Liver (tissue), 9 donors: ENCODE data around the gene ASB2. TPM values are rescaled to one million over a fixed set of nuclear protein-coding genes. Genes with fewer than 3 reads are reported as not detected.

ENCODE experiments used
- DNase-seq: peaks from one replicate; pipeline ENCODE4 v3.0.0-alpha.2; 2017; ENCODE audit warnings: low spot score
- H3K27ac ChIP-seq, 2 donors: one replicate each; pipeline ENCODE4 v1.7.0; 2013; ENCODE audit warnings: inconsistent platforms in 2 of 2, low read length in 2 of 2, control low read depth in 1 of 2, low read depth in 1 of 2, mild to moderate bottlenecking in 1 of 2
- H3K27me3 ChIP-seq, 4 donors: one replicate each; pipeline versions ENCODE4 v1.6.1 to v1.7.0; 2013; ENCODE audit warnings: low read length in 3 of 4, inconsistent platforms in 1 of 4, mild to moderate bottlenecking in 1 of 4, moderate library complexity in 1 of 4; ENCODE audit not compliant: control insufficient read depth in 4 of 4, insufficient read depth in 4 of 4
- H3K36me3 ChIP-seq, 4 donors: one replicate each; pipeline versions ENCODE4 v1.6.1 to v1.7.0; 2013; ENCODE audit warnings: low read length in 3 of 4, mild to moderate bottlenecking in 3 of 4, low read depth in 1 of 4, moderate library complexity in 1 of 4; ENCODE audit not compliant: control insufficient read depth in 4 of 4, insufficient read depth in 3 of 4
- H3K4me1 ChIP-seq, 4 donors: one replicate each; pipeline versions ENCODE4 v1.6.1 to v1.7.0; 2013; ENCODE audit warnings: low read length in 3 of 4, mild to moderate bottlenecking in 3 of 4, moderate library complexity in 1 of 4; ENCODE audit not compliant: control insufficient read depth in 4 of 4, insufficient read depth in 4 of 4
- H3K4me3 ChIP-seq, 3 donors: one replicate each; pipeline versions ENCODE4 v1.6.1 to v1.7.0; 2013; ENCODE audit warnings: low read length in 3 of 3, control low read depth in 1 of 3, low read depth in 1 of 3, mild to moderate bottlenecking in 1 of 3
- H3K9ac ChIP-seq, 2 donors: one replicate each; pipeline ENCODE4 v1.7.0; 2013; ENCODE audit warnings: low read length in 2 of 2, mild to moderate bottlenecking in 2 of 2, moderate library complexity in 2 of 2, control low read depth in 1 of 2, low read depth in 1 of 2
- H3K9me3 ChIP-seq, 4 donors: one replicate each; pipeline versions ENCODE4 v1.6.1 to v1.7.0; 2013; ENCODE audit warnings: low read length in 3 of 4; ENCODE audit not compliant: control insufficient read depth in 4 of 4
- ATF3 ChIP-seq: IDR thresholded peaks from 2 replicates; pipeline ENCODE4 v1.6.1; 2016; ENCODE audit warnings: antibody characterized with exemption
- CTCF ChIP-seq: fragments of 150-350 bp; IDR thresholded peaks from 2 replicates; pipeline ENCODE4 v1.5.1; 2017; ENCODE audit warnings: improper control_type of control experiment, low read depth, low read length; ENCODE audit not compliant: missing input control
- EGR1 ChIP-seq, 2 donors: IDR thresholded peaks; 2 replicates each; pipeline ENCODE4 v1.6.1; 2016 to 2018; ENCODE audit warnings: antibody characterized with exemption in 2 of 2, low read depth in 2 of 2
- FOXA1 ChIP-seq: IDR thresholded peaks from 2 replicates; pipeline ENCODE4 v1.6.1; 2016; ENCODE audit warnings: antibody characterized with exemption
- FOXA2 ChIP-seq: IDR thresholded peaks from 2 replicates; pipeline ENCODE4 v1.6.1; 2016; ENCODE audit warnings: antibody characterized with exemption
- GABPA ChIP-seq, 2 donors: IDR thresholded peaks in 1 of 2; conservative IDR thresholded peaks in 1 of 2; 2 replicates each; pipeline ENCODE4 v1.6.1; 2016; ENCODE audit warnings: antibody characterized with exemption in 2 of 2, mild to moderate bottlenecking in 1 of 2, moderate library complexity in 1 of 2
- HNF4A ChIP-seq, 2 donors: conservative IDR thresholded peaks; 2 replicates each; pipeline ENCODE4 v1.6.1; 2016; ENCODE audit warnings: antibody characterized with exemption in 2 of 2, mild to moderate bottlenecking in 2 of 2
- HNF4G ChIP-seq: IDR thresholded peaks from 2 replicates; pipeline ENCODE4 v1.6.1; 2016; ENCODE audit warnings: antibody characterized with exemption
- JUND ChIP-seq, 2 donors: IDR thresholded peaks; 2 replicates each; pipeline ENCODE4 v1.6.1; 2016; ENCODE audit warnings: antibody characterized with exemption in 2 of 2
- MAX ChIP-seq: IDR thresholded peaks from 2 replicates; pipeline ENCODE4 v1.6.1; 2016; ENCODE audit warnings: antibody characterized with exemption
- NR2F2 ChIP-seq: IDR thresholded peaks from 2 replicates; pipeline ENCODE4 v1.6.1; 2016; ENCODE audit warnings: antibody characterized with exemption
- REST ChIP-seq: IDR thresholded peaks from 2 replicates; pipeline ENCODE4 v1.6.1; 2016; ENCODE audit warnings: antibody characterized with exemption, mild to moderate bottlenecking
- RXRA ChIP-seq, 2 donors: IDR thresholded peaks; 2 replicates each; pipeline ENCODE4 v1.6.1; 2017 to 2018; ENCODE audit warnings: antibody characterized with exemption in 2 of 2, mild to moderate bottlenecking in 1 of 2
- SP1 ChIP-seq: IDR thresholded peaks from 2 replicates; pipeline ENCODE4 v1.6.1; 2018; ENCODE audit warnings: antibody characterized with exemption, mild to moderate bottlenecking
- YY1 ChIP-seq: IDR thresholded peaks from 2 replicates; pipeline ENCODE4 v1.6.1; 2016; ENCODE audit warnings: antibody characterized with exemption, mild to moderate bottlenecking
- ZBTB33 ChIP-seq: IDR thresholded peaks from 2 replicates; pipeline ENCODE4 v1.6.1; 2016; ENCODE audit warnings: antibody characterized with exemption
- WGBS: extraction: QIAGEN DNeasy Blood & Tissue Kit; methylation state at CpG from one replicate; pipeline ENCODE4 v1.1.7; 2013; 5-methylcytosine and 5-hydroxymethylcytosine counted together
- polyA plus RNA-seq, 2 donors: library from polyadenylated mRNA; stranded (reverse) in 1 of 2; unstranded in 1 of 2; fragments of 200-250 nt in 1 of 2; fragments of >200 nt in 1 of 2; fragmentation: Nextera tagmentation in 1 of 2; extraction: Ambion mirVana in 1 of 2; gene quantifications; one replicate each; pipeline versions ENCODE4 v1.2.1 to v1.2.3, GENCODE V29; 2013 to 2015
- total RNA-seq, 2 donors: library from RNA; depleted of rRNA; stranded (reverse); fragments of >200 nt; gene quantifications; one replicate each; pipeline ENCODE4 v1.2.3, GENCODE V29; 2014
- donor health status: healthy.
- donor health status: healthy.
- donor health status: healthy.
- donor health status: healthy.
- donor health status: healthy.

Gene ASB2
- total and polyA plus RNA-seq, 4 donors, result 0.18 to 0.56 (median 0.38) TPM

- H3K36me3 ChIP-seq, result no peaks in the 10 kb centered on the region
- 93% methylated on average over 2 of the region's 2 CpGs for WGBS
- no peak for TF ChIP-seq MAX
- no peak for TF ChIP-seq NR2F2
- no peak for TF ChIP-seq ZBTB33
- TF ChIP-seq REST, result no peak
- no peak for TF ChIP-seq HNF4G
- TF ChIP-seq FOXA2, result no peak
- TF ChIP-seq ATF3, result no peak
- no peak for TF ChIP-seq RXRA (IDR thresholded peaks at IDR 0.05)
- no peak for TF ChIP-seq JUND (IDR thresholded peaks at IDR 0.05)
- no peak for TF ChIP-seq CTCF
- no peak for TF ChIP-seq HNF4A (conservative IDR thresholded peaks at IDR 0.05)
- no peak for TF ChIP-seq YY1
- TF ChIP-seq SP1, result no peak
- H3K9me3 ChIP-seq, result no peaks in the 10 kb centered on the region
- H3K27ac ChIP-seq, result no peak overlapping the region
- H3K4me1 ChIP-seq, result no peaks in the 10 kb centered on the region
- DNase-seq, result no peak
- no peaks in the 10 kb centered on the region for H3K27me3 ChIP-seq
- H3K4me3 ChIP-seq, result no peak overlapping the region
- no peak overlapping the region for H3K9ac ChIP-seq
Observed at GRCh38 chr14:94015223-94015622, 38.9 kb upstream of the ASB2 start.

- H3K9me3 ChIP-seq, result no peaks in the 10 kb centered on the region
- no peak overlapping the region for H3K9ac ChIP-seq
- no peaks in the 10 kb centered on the region for H3K4me1 ChIP-seq
- DNase-seq, result no peak
- no peak for TF ChIP-seq SP1
- no peak for TF ChIP-seq FOXA1
- TF ChIP-seq REST, result no peak
- TF ChIP-seq HNF4G, result no peak
- no peak for TF ChIP-seq RXRA (IDR thresholded peaks at IDR 0.05)
- TF ChIP-seq ATF3, result no peak
- no peak for TF ChIP-seq EGR1 (IDR thresholded peaks at IDR 0.05; ENCODE audit: low read depth in 2 of 2)
- no peak for TF ChIP-seq GABPA (IDR thresholded peaks at IDR 0.05 in 1 of 2, conservative IDR thresholded peaks at IDR 0.05 in 1 of 2)
- H3K27me3 ChIP-seq, result no peaks in the 10 kb centered on the region
- H3K4me3 ChIP-seq, result no peak overlapping the region
- no peaks in the 10 kb centered on the region for H3K36me3 ChIP-seq
- 55% methylated on average over 6 of the region's 6 CpGs for WGBS
- no peak overlapping the region for H3K27ac ChIP-seq
Observed at GRCh38 chr14:94014382-94014781, 38.0 kb upstream of the ASB2 start.
